NCI-H69 (cell line): ENCODE measurements around the gene EYA3.

Experiments
- DNase-seq: peaks from one replicate; lab custom pipeline; 2025; lab: John Stamatoyannopoulos, UW

The EYA3 gene

GRCh38 chr1:28088168-28088961, at the start of gene EYA3:
Gene EYA3 (minus strand): TSS chr1:28088610. CDS start chr1:28058026, 30,584 bp downstream.
- peak; percentile 96 for DNase-seq

- DNase-seq: no peak
Observed at GRCh38 chr1:28136922-28137613, 48.7 kb upstream of the EYA3 start.

- DNase-seq: no peak
Observed at GRCh38 chr1:28136169-28136921, 47.9 kb upstream of the EYA3 start.

DNA sequence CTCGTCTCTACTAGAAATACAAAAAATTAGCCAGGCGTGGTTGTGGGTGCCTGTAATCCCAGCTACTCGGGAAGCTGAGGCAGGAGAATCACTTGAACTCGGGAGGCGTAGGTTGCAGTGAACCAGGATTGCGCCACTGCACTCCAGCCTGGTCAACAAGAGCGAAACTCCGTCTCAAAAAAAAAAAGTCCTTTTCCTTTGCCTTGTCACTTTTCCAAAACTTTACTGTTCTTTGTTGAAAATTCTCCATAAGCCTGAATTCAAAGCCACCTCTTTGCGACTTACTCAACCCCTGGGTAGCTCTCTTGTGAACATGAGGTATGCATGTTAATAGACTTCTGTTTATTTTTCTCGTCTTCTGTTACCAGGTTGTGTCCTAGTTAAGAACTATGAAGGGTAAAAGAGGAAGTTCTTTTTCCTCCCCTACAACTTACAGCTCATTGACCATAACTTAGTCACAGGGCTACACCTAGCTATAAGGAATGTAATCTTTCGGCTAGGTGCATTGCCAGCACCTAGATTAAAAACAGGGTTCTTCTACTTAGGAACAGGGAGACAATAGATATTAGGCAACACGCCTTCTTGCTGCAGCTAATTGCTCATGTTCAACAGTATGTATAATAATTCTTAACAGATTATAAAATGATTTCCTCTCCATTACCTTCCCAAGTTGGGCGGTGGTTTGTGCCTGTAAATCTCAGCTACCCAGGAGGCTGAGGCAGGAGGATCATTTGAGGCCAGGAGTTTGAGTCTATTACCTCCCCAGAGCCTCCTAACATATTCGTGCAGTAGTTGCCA, 47.2 kb upstream of the EYA3 start:
- no peak for DNase-seq

DNA sequence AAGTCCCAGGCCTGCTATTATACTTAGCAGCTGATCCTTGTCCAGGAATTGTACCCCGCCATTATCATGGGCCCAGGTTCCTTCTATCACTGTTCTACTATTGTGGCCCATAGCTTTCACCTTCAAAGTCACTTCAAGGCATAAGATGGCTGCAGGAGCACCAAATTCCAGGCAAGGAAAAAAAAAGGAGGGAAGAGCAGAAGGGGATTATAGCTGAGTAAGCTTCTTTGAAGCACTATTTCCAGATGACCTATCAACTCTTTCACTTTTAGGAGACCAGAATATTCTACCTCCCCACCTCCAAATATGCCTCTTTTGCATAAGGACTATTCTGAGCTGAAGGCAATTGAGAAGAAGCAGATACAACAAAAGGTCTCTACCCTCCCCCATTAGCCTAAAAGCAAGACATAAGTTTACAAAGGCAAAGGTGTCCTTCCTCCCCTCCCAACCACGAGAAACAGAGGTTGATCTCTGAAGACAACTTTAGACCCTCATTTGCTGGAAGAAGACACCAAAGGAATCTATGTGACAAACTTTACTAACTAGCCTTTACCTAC, 46.3 kb upstream of the EYA3 start:
- DNase-seq: no peak

- DNase-seq: no peak
Observed at GRCh38 chr1:28132171-28133167, 44.1 kb upstream of the EYA3 start.

- DNase-seq: no peak
Observed at GRCh38 chr1:28130901-28131300, 42.5 kb upstream of the EYA3 start.

- no peak for DNase-seq
Observed at GRCh38 chr1:28129150-28129549, 40.7 kb upstream of the EYA3 start.

- DNase-seq: no peak
Observed at GRCh38 chr1:28127617-28128257, 39.3 kb upstream of the EYA3 start.

- DNase-seq: no peak
Observed at GRCh38 chr1:28126783-28127490, 38.5 kb upstream of the EYA3 start.

GRCh38 chr1:28126212-28126611, 37.8 kb upstream of the EYA3 start:
- no peak for DNase-seq

GRCh38 chr1:28123461-28123961, 35.1 kb upstream of the EYA3 start:
- DNase-seq: no peak

GRCh38 chr1:28122183-28122582, 33.8 kb upstream of the EYA3 start:
- DNase-seq: no peak

DNA sequence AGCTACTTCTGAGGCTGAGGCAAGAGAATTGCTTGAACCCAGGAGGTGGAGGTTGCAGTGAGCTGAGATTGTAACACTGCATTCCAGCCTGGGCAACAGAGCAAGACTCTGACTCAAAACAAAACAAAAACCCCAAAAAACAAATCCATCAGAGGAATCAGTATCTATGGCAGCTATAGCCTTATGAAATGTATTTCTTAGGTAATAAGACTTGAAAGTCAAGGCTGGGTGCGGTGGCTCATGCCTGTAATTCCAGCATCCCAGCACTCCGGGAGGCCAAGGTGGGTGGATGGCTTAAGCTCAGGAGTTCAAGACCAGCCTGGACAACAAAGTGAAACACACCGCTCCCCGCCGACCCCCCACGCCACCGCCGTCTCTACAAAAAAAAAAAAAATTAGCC, 31.1 kb upstream of the EYA3 start:
- DNase-seq: no peak

- no peak for DNase-seq
Observed at GRCh38 chr1:28118640-28119307, 30.4 kb upstream of the EYA3 start.

GRCh38 chr1:28115267-28115666, 26.9 kb upstream of the EYA3 start:
- no peak for DNase-seq

DNA sequence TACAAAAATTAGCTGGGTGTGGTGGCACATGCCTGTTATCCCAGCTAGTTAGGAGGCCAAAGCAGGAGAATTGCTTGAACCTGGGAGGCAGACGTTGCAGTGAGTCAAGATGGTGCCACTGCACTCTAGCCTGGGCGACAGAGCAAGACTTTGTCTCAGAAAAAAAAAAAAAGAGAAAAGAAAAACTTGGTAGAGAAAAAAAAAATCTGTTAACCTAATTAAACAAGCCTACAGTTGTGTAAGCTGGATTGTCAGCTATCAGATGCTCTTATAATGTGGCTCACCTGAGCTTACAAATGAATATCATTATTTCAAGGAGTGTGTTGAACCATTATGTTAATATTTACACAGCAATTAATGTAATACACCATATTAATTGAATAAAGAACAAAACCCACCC, 26.4 kb upstream of the EYA3 start:
- no peak for DNase-seq

DNA sequence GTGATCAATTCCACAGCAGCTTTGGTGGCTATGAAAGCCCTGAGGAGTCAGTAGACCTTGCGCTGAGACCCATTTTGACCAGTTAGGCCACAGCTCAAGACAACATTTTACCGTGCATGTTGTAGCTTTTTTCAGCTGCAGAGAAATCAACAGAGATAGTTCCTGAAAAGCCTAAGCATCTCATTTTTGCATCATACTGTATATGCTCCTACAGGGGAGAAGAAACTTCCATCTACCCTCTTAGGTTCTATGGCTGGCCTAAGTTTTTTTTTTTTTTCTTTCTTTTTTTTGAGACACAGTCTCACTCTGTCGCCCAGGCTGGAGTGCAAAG, 24.8 kb upstream of the EYA3 start:
- DNase-seq: no peak
